HL-60 (cell line): ENCODE data around the gene SCN4A.

Source experiments
- CTCF ChIP-seq: IDR thresholded peaks from one replicate; pipeline ENCODE4 v1.5.1; 2011; ENCODE audit warnings: low read length, control low read depth, inconsistent platforms; ENCODE audit not compliant: insufficient read depth
- POLR2AphosphoS5 ChIP-seq: IDR thresholded peaks from 2 replicates; pipeline ENCODE4 v1.6.1; 2012; ENCODE audit warnings: low read depth
- REST ChIP-seq: IDR thresholded peaks from 2 replicates; pipeline ENCODE4 v1.6.1; 2012; ENCODE audit warnings: low read depth; ENCODE audit not compliant: insufficient replicate concordance
- SPI1 ChIP-seq: IDR thresholded peaks from 2 replicates; pipeline ENCODE4 v1.6.1; 2012; ENCODE audit warnings: low read depth, mild to moderate bottlenecking, borderline replicate concordance

GRCh38 chr17:64007838-64008282 lies 35.1 kb upstream of the SCN4A start:
- TF ChIP-seq CTCF (no peak), SPI1 (no peak), REST (no peak), POLR2AphosphoS5 (no peak)
